GM18526 (cell line): Measurements from ENCODE around the gene DHRSX.

Experiments
- POLR2A ChIP-seq: IDR thresholded peaks from 3 replicates; pipeline ENCODE4 v1.6.1; 2011; ENCODE audit not compliant: insufficient read length; ENCODE audit errors: extremely low read depth

Gene DHRSX

GRCh38 chrX:2370456-2370855 is 130.3 kb downstream of the DHRSX start:
- no peak for TF ChIP-seq POLR2A

GRCh38 chrX:2369206-2369605 is 131.6 kb downstream of the DHRSX start:
- no peak for TF ChIP-seq POLR2A

GRCh38 chrX:2360731-2361130 is 140.0 kb downstream of the DHRSX start:
- TF ChIP-seq POLR2A = no peak

- no peak for TF ChIP-seq POLR2A
Observed at GRCh38 chrX:2351999-2352995, 148.5 kb downstream of the DHRSX start.

GRCh38 chrX:2351321-2351720 is 149.5 kb downstream of the DHRSX start:
- no peak for TF ChIP-seq POLR2A

GRCh38 chrX:2348211-2348610 is 152.6 kb downstream of the DHRSX start:
- TF ChIP-seq POLR2A = no peak

GRCh38 chrX:2346158-2346557 is 154.6 kb downstream of the DHRSX start:
- TF ChIP-seq POLR2A = no peak

GRCh38 chrX:2345562-2345961 is 155.2 kb downstream of the DHRSX start:
- TF ChIP-seq POLR2A = no peak

GRCh38 chrX:2343413-2343812 is 157.4 kb downstream of the DHRSX start:
- TF ChIP-seq POLR2A = no peak

GRCh38 chrX:2342874-2343273 is 157.9 kb downstream of the DHRSX start:
- no peak for TF ChIP-seq POLR2A

- TF ChIP-seq POLR2A = no peak
Observed at GRCh38 chrX:2342281-2342688, 158.5 kb downstream of the DHRSX start.

GRCh38 chrX:2340991-2341390 is 159.8 kb downstream of the DHRSX start:
- no peak for TF ChIP-seq POLR2A

- no peak for TF ChIP-seq POLR2A
Observed at GRCh38 chrX:2336181-2336580, 164.6 kb downstream of the DHRSX start.

GRCh38 chrX:2334237-2334636 is 166.5 kb downstream of the DHRSX start:
- TF ChIP-seq POLR2A = no peak

GRCh38 chrX:2332252-2332651 is 168.5 kb downstream of the DHRSX start:
- no peak for TF ChIP-seq POLR2A

- no peak for TF ChIP-seq POLR2A
Observed at GRCh38 chrX:2330910-2331309, 169.9 kb downstream of the DHRSX start.

GRCh38 chrX:2330487-2330886 is 170.3 kb downstream of the DHRSX start:
- TF ChIP-seq POLR2A = no peak
